Liver (tissue), 3 donors: ENCODE measurements around the gene PTPN18.

Experiments
- ATF3 ChIP-seq: IDR thresholded peaks from 2 replicates; pipeline ENCODE4 v1.6.1; 2016; ENCODE audit warnings: antibody characterized with exemption
- RAD21 ChIP-seq, 2 donors: IDR thresholded peaks; 2 replicates each; pipeline ENCODE4 v1.6.1; 2016; ENCODE audit warnings: antibody characterized with exemption in 2 of 2, mild to moderate bottlenecking in 2 of 2
- TAF1 ChIP-seq: conservative IDR thresholded peaks from 2 replicates; pipeline ENCODE4 v1.6.1; 2016; ENCODE audit warnings: antibody characterized with exemption, mild to moderate bottlenecking
- TF ChIP-seq, protein P1 (sequence below): fragments of 150-350 bp; IDR thresholded peaks from 2 replicates; pipeline ENCODE4 v1.5.1; 2017; ENCODE audit warnings: improper control_type of control experiment, low read depth, low read length; ENCODE audit not compliant: missing input control
- TF ChIP-seq, protein P2 (sequence below): IDR thresholded peaks from 2 replicates; pipeline ENCODE4 v1.6.1; 2016; ENCODE audit warnings: antibody characterized with exemption
- donor health status: healthy.
- donor health status: healthy.

DNA sequence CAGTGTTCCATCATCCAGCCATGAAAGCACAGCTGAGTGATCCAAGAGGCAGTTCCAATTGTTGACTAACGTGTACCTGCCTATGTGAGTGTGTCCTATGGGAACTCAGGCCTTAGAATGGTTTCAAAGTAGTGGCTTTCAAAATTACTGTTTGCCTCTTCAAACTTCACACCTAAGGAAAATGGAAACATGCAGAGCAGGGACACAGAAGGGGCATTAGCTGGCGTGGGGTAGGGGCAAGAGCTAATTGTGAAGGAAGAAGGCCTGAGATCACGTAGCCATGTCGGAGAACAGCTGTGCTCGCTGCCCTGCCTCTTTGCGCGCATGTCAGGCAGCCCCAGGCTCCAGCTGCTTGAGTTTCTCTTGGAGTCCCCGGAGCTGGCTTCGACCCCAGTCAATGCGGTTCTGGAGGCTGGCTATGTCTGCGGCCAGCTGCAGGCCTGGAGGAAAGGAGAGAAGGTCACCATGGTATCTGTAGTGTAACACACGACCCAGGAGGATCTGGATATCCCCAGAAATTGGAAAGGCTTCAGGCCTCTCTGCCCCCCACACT is 17.0 kb upstream of the PTPN18 start:
- TF ChIP-seq, protein P1, sequence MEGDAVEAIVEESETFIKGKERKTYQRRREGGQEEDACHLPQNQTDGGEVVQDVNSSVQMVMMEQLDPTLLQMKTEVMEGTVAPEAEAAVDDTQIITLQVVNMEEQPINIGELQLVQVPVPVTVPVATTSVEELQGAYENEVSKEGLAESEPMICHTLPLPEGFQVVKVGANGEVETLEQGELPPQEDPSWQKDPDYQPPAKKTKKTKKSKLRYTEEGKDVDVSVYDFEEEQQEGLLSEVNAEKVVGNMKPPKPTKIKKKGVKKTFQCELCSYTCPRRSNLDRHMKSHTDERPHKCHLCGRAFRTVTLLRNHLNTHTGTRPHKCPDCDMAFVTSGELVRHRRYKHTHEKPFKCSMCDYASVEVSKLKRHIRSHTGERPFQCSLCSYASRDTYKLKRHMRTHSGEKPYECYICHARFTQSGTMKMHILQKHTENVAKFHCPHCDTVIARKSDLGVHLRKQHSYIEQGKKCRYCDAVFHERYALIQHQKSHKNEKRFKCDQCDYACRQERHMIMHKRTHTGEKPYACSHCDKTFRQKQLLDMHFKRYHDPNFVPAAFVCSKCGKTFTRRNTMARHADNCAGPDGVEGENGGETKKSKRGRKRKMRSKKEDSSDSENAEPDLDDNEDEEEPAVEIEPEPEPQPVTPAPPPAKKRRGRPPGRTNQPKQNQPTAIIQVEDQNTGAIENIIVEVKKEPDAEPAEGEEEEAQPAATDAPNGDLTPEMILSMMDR = no peak
- TF ChIP-seq TAF1 (no peak), ATF3 (no peak), RAD21 (IDR thresholded peaks at IDR 0.05) (no peak)
- TF ChIP-seq, protein P2, sequence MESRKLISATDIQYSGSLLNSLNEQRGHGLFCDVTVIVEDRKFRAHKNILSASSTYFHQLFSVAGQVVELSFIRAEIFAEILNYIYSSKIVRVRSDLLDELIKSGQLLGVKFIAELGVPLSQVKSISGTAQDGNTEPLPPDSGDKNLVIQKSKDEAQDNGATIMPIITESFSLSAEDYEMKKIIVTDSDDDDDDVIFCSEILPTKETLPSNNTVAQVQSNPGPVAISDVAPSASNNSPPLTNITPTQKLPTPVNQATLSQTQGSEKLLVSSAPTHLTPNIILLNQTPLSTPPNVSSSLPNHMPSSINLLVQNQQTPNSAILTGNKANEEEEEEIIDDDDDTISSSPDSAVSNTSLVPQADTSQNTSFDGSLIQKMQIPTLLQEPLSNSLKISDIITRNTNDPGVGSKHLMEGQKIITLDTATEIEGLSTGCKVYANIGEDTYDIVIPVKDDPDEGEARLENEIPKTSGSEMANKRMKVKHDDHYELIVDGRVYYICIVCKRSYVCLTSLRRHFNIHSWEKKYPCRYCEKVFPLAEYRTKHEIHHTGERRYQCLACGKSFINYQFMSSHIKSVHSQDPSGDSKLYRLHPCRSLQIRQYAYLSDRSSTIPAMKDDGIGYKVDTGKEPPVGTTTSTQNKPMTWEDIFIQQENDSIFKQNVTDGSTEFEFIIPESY = no peak
